HG03103 (cell line): ENCODE data around the gene AMOTL1.

Source experiments
- ATAC-seq: cut with Tn5 transposase; IDR thresholded peaks from one replicate; pipeline ENCODE4 v1.9.1; 2021; ENCODE audit warnings: low read depth; ENCODE audit not compliant: unreplicated experiment

The AMOTL1 gene

GRCh38 chr11:94740083-94741021, 27.8 kb upstream of the AMOTL1 start:
- ATAC-seq = no peak

GRCh38 chr11:94741022-94741679, 27.0 kb upstream of the AMOTL1 start:
- ATAC-seq = no peak

- no peak for ATAC-seq
Observed at GRCh38 chr11:94742665-94743064, 25.5 kb upstream of the AMOTL1 start.

- ATAC-seq = no peak
Observed at GRCh38 chr11:94746721-94747120, 21.4 kb upstream of the AMOTL1 start.

- ATAC-seq = no peak
Observed at GRCh38 chr11:94747146-94747545, 21.0 kb upstream of the AMOTL1 start.

GRCh38 chr11:94747601-94748041, 20.5 kb upstream of the AMOTL1 start:
- no peak for ATAC-seq

- ATAC-seq = no peak
Observed at GRCh38 chr11:94749369-94749768, 18.8 kb upstream of the AMOTL1 start.

GRCh38 chr11:94750319-94751217, 17.6 kb upstream of the AMOTL1 start:
- no peak for ATAC-seq

GRCh38 chr11:94751218-94751609, 16.9 kb upstream of the AMOTL1 start:
- no peak for ATAC-seq

- no peak for ATAC-seq
Observed at GRCh38 chr11:94751786-94752185, 16.4 kb upstream of the AMOTL1 start.

- no peak for ATAC-seq
Observed at GRCh38 chr11:94753630-94754029, 14.5 kb upstream of the AMOTL1 start.

- no peak for ATAC-seq
Observed at GRCh38 chr11:94754335-94754734, 13.8 kb upstream of the AMOTL1 start.

GRCh38 chr11:94754819-94755218, 13.3 kb upstream of the AMOTL1 start:
- no peak for ATAC-seq

GRCh38 chr11:94755494-94755893, 12.7 kb upstream of the AMOTL1 start:
- ATAC-seq = no peak

GRCh38 chr11:94757037-94757735, 11.0 kb upstream of the AMOTL1 start:
- no peak for ATAC-seq

- ATAC-seq = no peak
Observed at GRCh38 chr11:94758666-94759065, 9.5 kb upstream of the AMOTL1 start.

- ATAC-seq = no peak
Observed at GRCh38 chr11:94759522-94759921, 8.6 kb upstream of the AMOTL1 start.

- no peak for ATAC-seq
Observed at GRCh38 chr11:94760296-94760695, 7.9 kb upstream of the AMOTL1 start.

GRCh38 chr11:94762208-94762607, 5.9 kb upstream of the AMOTL1 start:
- no peak for ATAC-seq

- ATAC-seq = no peak
Observed at GRCh38 chr11:94762995-94763394, 5.2 kb upstream of the AMOTL1 start.
